Mesothelial cell of epicardium (in vitro differentiated cells): ENCODE data around the gene GRM4. TPM values are rescaled to one million over a fixed set of nuclear protein-coding genes. Genes with fewer than 3 reads are reported as not detected.

Experiments used
- DNase-seq, 2 experiments: peaks; one replicate each; pipeline ENCODE4 v3.0.0; 2021; ENCODE audit warnings: low spot score in 2 of 2; ENCODE audit not compliant: unreplicated experiment in 2 of 2
- H3K27ac Mint-ChIP-seq: 2 replicates; pipeline ENCODE4 v1.8.0; 2021; ENCODE audit warnings: mixed read lengths
- H3K27me3 Mint-ChIP-seq: 2 replicates; pipeline ENCODE4 v1.8.0; 2021; ENCODE audit warnings: low read depth, mixed read lengths
- H3K36me3 Mint-ChIP-seq: 2 replicates; pipeline ENCODE4 v1.8.0; 2021; ENCODE audit warnings: mixed read lengths
- H3K4me1 Mint-ChIP-seq: 2 replicates; pipeline ENCODE4 v1.8.0; 2021; ENCODE audit warnings: mixed read lengths
- H3K4me3 Mint-ChIP-seq: 2 replicates; pipeline ENCODE4 v1.8.0; 2021; ENCODE audit warnings: mild to moderate bottlenecking, moderate library complexity, mixed read lengths
- H3K9me3 Mint-ChIP-seq: 2 replicates; pipeline ENCODE4 v1.8.0; 2021; ENCODE audit warnings: mixed read lengths
- CTCF ChIP-seq: fragments of 200-600 bp; sonication (generic); IDR thresholded peaks from one replicate; pipeline ENCODE4 v1.5.0; 2021; ENCODE audit warnings: antibody characterized with exemption; ENCODE audit not compliant: unreplicated experiment
- total RNA-seq: library from RNA; stranded (reverse); gene quantifications from 3 replicates; pipeline ENCODE4 v1.2.1, GENCODE V29; 2021

Gene GRM4
- total RNA-seq, 1 donor from 2014 or later = 0.22 TPM

- H3K9me3 Mint-ChIP-seq = no peaks in the 10 kb centered on the region
- peaks cover 4% of the 10 kb centered on the region for H3K4me1 Mint-ChIP-seq
- H3K27ac Mint-ChIP-seq = no peak overlapping the region
- no peak overlapping the region for H3K4me3 Mint-ChIP-seq
- H3K36me3 Mint-ChIP-seq = no peaks in the 10 kb centered on the region
- no peaks in the 10 kb centered on the region for H3K27me3 Mint-ChIP-seq
- no peak for DNase-seq
- no peak for TF ChIP-seq CTCF
These were observed 30.6 kb upstream of the GRM4 start for GRCh38 chr6:34176261-34177031.

DNA sequence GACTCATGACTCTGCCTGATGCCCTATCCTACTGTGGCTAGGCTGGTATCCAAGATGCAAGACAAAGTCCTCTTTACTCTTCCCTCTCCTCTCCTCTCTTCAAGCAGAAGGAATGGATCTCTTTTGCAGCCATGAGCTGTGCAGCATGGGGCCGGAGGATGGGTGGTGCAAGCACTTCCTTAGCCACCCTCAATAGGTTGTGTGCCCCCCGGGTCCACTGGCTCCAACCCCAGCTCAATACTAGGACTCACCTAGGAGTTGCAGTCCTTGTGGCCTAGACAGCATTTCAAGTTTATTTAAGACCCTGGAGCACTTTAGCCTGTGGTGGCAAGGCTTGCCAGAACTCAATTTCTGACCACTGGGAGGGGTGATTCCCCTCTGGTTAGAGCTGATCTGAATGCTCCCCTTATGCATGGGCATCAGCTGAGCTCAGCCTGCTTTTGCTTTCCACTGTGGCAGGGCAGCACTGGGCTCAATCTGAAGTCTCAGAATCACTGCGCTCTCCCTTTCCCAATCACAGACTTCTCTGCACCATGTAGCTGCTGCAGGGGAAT lies 29.0 kb upstream of the GRM4 start:
- peaks cover 4% of the 10 kb centered on the region for H3K4me1 Mint-ChIP-seq
- H3K27ac Mint-ChIP-seq = no peak overlapping the region
- H3K36me3 Mint-ChIP-seq = no peaks in the 10 kb centered on the region
- TF ChIP-seq CTCF = no peak
- peak in 1 of 2 experiments; percentile 36 for DNase-seq
- no peaks in the 10 kb centered on the region for H3K27me3 Mint-ChIP-seq
- H3K4me3 Mint-ChIP-seq = no peak overlapping the region
- H3K9me3 Mint-ChIP-seq = peaks cover 4% of the 10 kb centered on the region

GRCh38 chr6:34172961-34173775 lies 27.3 kb upstream of the GRM4 start:
- H3K27ac Mint-ChIP-seq = peak overlapping the region; percentile 51
- no peak for TF ChIP-seq CTCF
- H3K4me1 Mint-ChIP-seq = peaks cover 4% of the 10 kb centered on the region
- no peaks in the 10 kb centered on the region for H3K27me3 Mint-ChIP-seq
- peaks cover 12% of the 10 kb centered on the region for H3K9me3 Mint-ChIP-seq
- DNase-seq = peak in 1 of 2 experiments; percentile 34
- H3K36me3 Mint-ChIP-seq = peaks cover 2% of the 10 kb centered on the region
- no peak overlapping the region for H3K4me3 Mint-ChIP-seq

DNA sequence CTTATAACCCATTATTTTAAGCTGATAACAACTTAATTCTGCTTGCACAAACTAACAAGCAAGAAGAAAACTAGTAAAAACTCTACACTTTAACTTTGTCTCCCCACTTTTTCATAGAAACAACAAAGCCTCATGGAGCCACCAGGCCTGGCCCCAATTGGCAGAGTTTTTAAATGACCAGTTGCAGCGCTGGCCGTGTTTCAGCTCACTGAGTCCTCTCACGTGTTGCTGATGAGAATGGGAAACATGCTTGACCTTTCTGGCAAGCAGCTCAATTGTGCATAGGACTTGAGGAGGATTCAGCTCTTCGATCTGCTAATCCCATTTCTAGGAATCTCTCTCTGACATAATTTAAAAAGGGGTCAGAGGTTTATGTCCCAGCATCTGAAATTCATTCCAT lies 24.5 kb upstream of the GRM4 start:
- TF ChIP-seq CTCF = no peak
- H3K27me3 Mint-ChIP-seq = peaks cover 6% of the 10 kb centered on the region
- peaks cover 4% of the 10 kb centered on the region for H3K4me1 Mint-ChIP-seq
- peaks cover 27% of the 10 kb centered on the region for H3K9me3 Mint-ChIP-seq
- DNase-seq = no peak
- H3K36me3 Mint-ChIP-seq = peaks cover 2% of the 10 kb centered on the region
- H3K4me3 Mint-ChIP-seq = no peak overlapping the region
- no peak overlapping the region for H3K27ac Mint-ChIP-seq

DNA sequence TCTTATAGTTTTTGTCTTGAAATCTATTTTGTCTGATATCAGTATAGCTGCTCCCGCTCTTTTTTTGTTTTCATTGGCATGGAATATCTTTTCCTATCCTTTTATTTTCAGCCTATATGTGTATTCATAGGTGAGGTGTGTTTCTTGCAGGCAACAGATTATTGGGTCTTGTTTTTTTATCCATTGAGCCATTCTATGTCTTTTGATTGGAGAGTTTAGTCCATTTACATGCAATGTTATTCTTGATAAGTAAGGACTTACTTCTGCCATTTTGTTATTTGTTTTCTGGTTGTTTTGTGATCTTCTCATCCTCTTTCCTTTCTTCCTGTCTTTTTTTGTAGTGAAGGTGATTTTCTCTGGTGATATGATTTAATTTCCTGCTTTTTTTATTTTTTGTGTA lies 24.0 kb upstream of the GRM4 start:
- no peak overlapping the region for H3K4me3 Mint-ChIP-seq

More for the DNA sequence above, 24.0 kb upstream of the GRM4 start:
- TF ChIP-seq CTCF = no peak
- H3K9me3 Mint-ChIP-seq = peaks cover 27% of the 10 kb centered on the region
- H3K27ac Mint-ChIP-seq = no peak overlapping the region
- peaks cover 2% of the 10 kb centered on the region for H3K36me3 Mint-ChIP-seq
- peaks cover 4% of the 10 kb centered on the region for H3K4me1 Mint-ChIP-seq
- no peak for DNase-seq
- H3K27me3 Mint-ChIP-seq = peaks cover 6% of the 10 kb centered on the region
